ENCODE data around the gene ZNF674. TPM values are rescaled to one million over a fixed set of nuclear protein-coding genes. Genes with fewer than 3 reads are reported as not detected.
A peak's percentile ranks its signal among the peaks of the same experiment; 100 is the strongest.

ZNF674 gene
- total and polyA plus RNA-seq, 9 of the 15 experiments (the other 6 are each of a cell fraction or from before 2014, with no cell fraction given) = 1.2 to 4.7 (median 2.6) TPM

DNA sequence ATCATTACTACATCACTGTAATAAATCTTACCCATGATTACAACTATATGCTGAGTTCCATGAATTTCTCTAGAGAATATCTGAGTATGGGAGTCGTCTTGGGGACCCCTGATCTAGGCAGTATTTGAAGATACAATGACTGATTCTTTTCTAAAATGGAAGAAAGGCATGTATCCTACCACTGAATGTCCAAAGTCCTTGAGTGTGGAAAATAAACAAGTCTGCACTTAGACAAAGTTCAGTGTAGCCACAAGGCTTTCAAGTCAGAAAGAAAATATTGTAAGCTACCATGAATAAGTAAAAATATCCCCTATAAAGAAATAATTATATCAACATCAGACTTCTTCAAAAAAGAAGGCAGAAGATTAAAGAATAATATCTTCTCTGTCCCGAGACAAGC, 42.4 kb downstream of the ZNF674 start (continued):
- TF ChIP-seq E2F8 (IDR thresholded peaks at IDR 0.05; ENCODE audit: low read depth, partially characterized antibody) = no peak
- TF ChIP-seq ZNF778 (CRISPR knock-in tag; IDR thresholded peaks at IDR 0.05) = no peak

DNA sequence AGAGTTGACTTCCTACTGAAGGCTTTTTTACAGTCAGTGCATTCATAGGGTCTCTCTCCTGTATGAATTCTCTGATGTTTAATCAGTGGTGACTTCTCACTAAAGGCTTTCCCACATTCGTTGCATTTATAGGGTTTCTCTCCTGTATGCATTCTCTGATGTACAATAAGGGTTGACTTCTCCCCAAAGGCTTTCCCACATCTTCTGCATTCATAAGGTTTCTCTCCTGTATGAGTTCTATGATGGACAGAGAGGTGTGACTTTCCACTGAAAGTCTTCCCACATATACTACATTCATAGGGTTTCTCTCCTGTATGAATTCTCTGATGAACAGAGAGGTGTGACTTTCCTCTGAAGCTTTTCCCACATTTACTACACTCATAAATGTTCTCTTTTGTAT, 45.2 kb downstream of the ZNF674 start:
- H3K79me2 ChIP-seq (ENCODE audit: control insufficient read depth, insufficient read depth, low read length) = no peaks in the 10 kb centered on the region
- BruUV-seq (replicated peaks) = no TSS peak
- H3K4me2 ChIP-seq (ENCODE audit: insufficient read depth, low read length) = no peak overlapping the region
- H3K36me3 ChIP-seq (ENCODE audit: control insufficient read depth, insufficient read depth, low read length) = no peaks in the 10 kb centered on the region
- H3K4me1 ChIP-seq (replicated peaks in 1 of 2; ENCODE audit: control insufficient read depth in 2 of 2, insufficient read depth in 2 of 2, low read length in 2 of 2) = no peaks in the 10 kb centered on the region
- ChIA-PET CTCF (ENCODE audit: low intra/inter-chr PET ratio) (no interaction called here), POLR2A (no interaction called here)
- no peak overlapping the region for H3K27ac ChIP-seq (ENCODE audit: extremely low read depth, low read depth, low read length)
- intact Hi-C loops (cut with micrococcal nuclease) = no loop called here
- ATAC-seq (no peak), DNase-seq (ENCODE audit: extremely low read depth in 1 of 4, low spot score in 3 of 4) (no peak), FAIRE-seq (no peak)
- no peak overlapping the region for H2AFZ ChIP-seq (ENCODE audit: low read depth, low read length)
- WGBS (ENCODE audit: insufficient coverage, low coverage, missing lambda C conversion rate) = 0% methylated on average over 1 of the region's 1 CpG
- H3K4me3 ChIP-seq = no peak overlapping the region
- H4K20me1 ChIP-seq (replicated peaks; ENCODE audit: control insufficient read depth, insufficient read depth, low read length) = no peaks in the 10 kb centered on the region
- H3K27me3 ChIP-seq (ENCODE audit: control insufficient read depth in 2 of 2, insufficient read depth in 2 of 2, low read length in 2 of 2) = no peaks in the 10 kb centered on the region
- no peaks in the 10 kb centered on the region for H3K9me1 ChIP-seq (ENCODE audit: control insufficient read depth, insufficient read depth, low read length)
- peak; percentile 94 for TF ChIP-seq ZNF75A (CRISPR knock-in tag; IDR thresholded peaks at IDR 0.05)
- no peak for TF ChIP-seq CBFA2T3 (IDR thresholded peaks at IDR 0.05)
- TF ChIP-seq ZNF274 (IDR thresholded peaks at IDR 0.05; ENCODE audit: borderline replicate concordance, low read depth, low read length) = peak; percentile 84; the same call in 1 of the 2 replicates
- H3K9me3 ChIP-seq (replicated peaks; ENCODE audit: control insufficient read depth, insufficient read depth, low read depth, low read length) = 0 out of 2 replicates have a peak, but pooled peaks cover 2% of the 10 kb centered on the region
- no peak overlapping the region for H3K9ac ChIP-seq (ENCODE audit: insufficient read depth in 1 of 2, low read depth in 2 of 2, low read length in 2 of 2)
- in situ Hi-C loops (cut with MboI) = no loop called here

All from K562 (cell line).